Measurements from ENCODE around the gene ABHD14A.

- no peak for TF ChIP-seq CTCF (conservative IDR thresholded peaks at IDR 0.05; ENCODE audit: low read length)
- TF ChIP-seq EZH2phosphoT487 (IDR thresholded peaks at IDR 0.05; ENCODE audit: borderline replicate concordance, low read depth, low read length): no peak
Measured at GRCh38 chr3:52010431-52010830, 35.6 kb downstream of the ABHD14A start.

Measured in OCI-LY7 (cell line).